Measurements from ENCODE around the gene CCR5.

Gene CCR5

GRCh38 chr3:46408853-46409252 is 38.1 kb downstream of the CCR5 start:
- DNase-seq (ENCODE audit: low read depth in 2 of 2) = no peak

- DNase-seq (ENCODE audit: low read depth in 2 of 2) = no peak
Measured at GRCh38 chr3:46409739-46410489, 39.2 kb downstream of the CCR5 start.

- no peak for DNase-seq (ENCODE audit: low read depth in 2 of 2)
Measured at GRCh38 chr3:46410669-46411068, 39.9 kb downstream of the CCR5 start.

GRCh38 chr3:46411271-46411670 is 40.5 kb downstream of the CCR5 start:
- no peak for DNase-seq (ENCODE audit: low read depth in 2 of 2)

- no peak for DNase-seq (ENCODE audit: low read depth in 2 of 2)
Measured at GRCh38 chr3:46412786-46413298, 42.1 kb downstream of the CCR5 start.

GRCh38 chr3:46413951-46414350 is 43.2 kb downstream of the CCR5 start:
- no peak for DNase-seq (ENCODE audit: low read depth in 2 of 2)

- no peak for DNase-seq (ENCODE audit: low read depth in 2 of 2)
Measured at GRCh38 chr3:46414739-46415138, 44.0 kb downstream of the CCR5 start.

GRCh38 chr3:46416125-46416810 is 45.5 kb downstream of the CCR5 start:
- no peak for DNase-seq (ENCODE audit: low read depth in 2 of 2)

- no peak for DNase-seq (ENCODE audit: low read depth in 2 of 2)
Measured at GRCh38 chr3:46416811-46417510, 46.2 kb downstream of the CCR5 start.

- no peak for DNase-seq (ENCODE audit: low read depth in 2 of 2)
Measured at GRCh38 chr3:46417841-46418611, 47.3 kb downstream of the CCR5 start.

GRCh38 chr3:46419816-46420215 is 49.1 kb downstream of the CCR5 start:
- DNase-seq (ENCODE audit: low read depth in 2 of 2) = no peak

- no peak for DNase-seq (ENCODE audit: low read depth in 2 of 2)
Measured at GRCh38 chr3:46420931-46421330, 50.2 kb downstream of the CCR5 start.

- DNase-seq (ENCODE audit: low read depth in 2 of 2) = no peak
Measured at GRCh38 chr3:46422617-46423016, 51.9 kb downstream of the CCR5 start.

GRCh38 chr3:46423588-46423987 is 52.8 kb downstream of the CCR5 start:
- DNase-seq (ENCODE audit: low read depth in 2 of 2) = no peak
